Keratinocyte (primary cell): ENCODE results near the gene SH2D5. TPM values are rescaled to one million over a fixed set of nuclear protein-coding genes. Genes with fewer than 3 reads are reported as not detected.

Experiments
- DNase-seq: peaks from one replicate; pipeline ENCODE4 v3.0.0-alpha.2; 2011; ENCODE audit warnings: low read depth, missing footprints, low spot score
- FAIRE-seq: peaks from 2 replicates; lab custom pipeline; 2011; peaks lifted over from hg19 to GRCh38; lab: Jason Lieb, UNC
- H2AFZ ChIP-seq: 2 replicates; pipeline ENCODE4 v1.6.0; 2012; ENCODE audit warnings: low read length, control low read depth, inconsistent platforms; ENCODE audit not compliant: control insufficient read depth
- H3K27ac ChIP-seq: 2 replicates; pipeline ENCODE4 v1.5.1; 2011; ENCODE audit warnings: low read length; ENCODE audit not compliant: control insufficient read depth, insufficient read depth
- H3K27me3 ChIP-seq: 3 replicates; pipeline ENCODE4 v1.6.0; 2011; ENCODE audit warnings: low read length; ENCODE audit not compliant: control insufficient read depth, insufficient read depth; ENCODE audit errors: extremely low read depth
- H3K36me3 ChIP-seq, 2 experiments: 2 replicates in 1 of 2; 3 replicates in 1 of 2; pipeline ENCODE4 v1.5.1; 2011; ENCODE audit warnings: low read length in 2 of 2, mild to moderate bottlenecking in 1 of 2; ENCODE audit not compliant: control insufficient read depth in 2 of 2, insufficient read depth in 2 of 2; ENCODE audit errors: extremely low read depth in 1 of 2
- H3K4me1 ChIP-seq: 3 replicates; pipeline ENCODE4 v1.5.1; 2011; ENCODE audit warnings: low read length; ENCODE audit not compliant: control insufficient read depth, insufficient read depth; ENCODE audit errors: extremely low read depth
- H3K4me2 ChIP-seq: 3 replicates; pipeline ENCODE4 v1.6.0; 2011; ENCODE audit warnings: low read depth, low read length; ENCODE audit not compliant: control insufficient read depth, insufficient read depth; ENCODE audit errors: extremely low read depth
- H3K4me3 ChIP-seq, 3 experiments: fragments of 200-600 bp in 1 of 3; sonication (generic) in 1 of 3; 2 replicates in 2 of 3; 3 replicates in 1 of 3; pipeline ENCODE4 v1.5.1; 2011 to 2016; ENCODE audit warnings: low read length in 3 of 3, mild to moderate bottlenecking in 3 of 3, control low read depth in 2 of 3, inconsistent platforms in 1 of 3, low read depth in 1 of 3, mixed read lengths in 1 of 3, mixed run types in 1 of 3, moderate library complexity in 1 of 3; ENCODE audit not compliant: control insufficient read depth in 2 of 3, insufficient read depth in 2 of 3; ENCODE audit errors: extremely low read depth in 1 of 3
- H3K79me2 ChIP-seq: 2 replicates; pipeline ENCODE4 v1.6.0; 2012; ENCODE audit warnings: low read length; ENCODE audit not compliant: control insufficient read depth, insufficient read depth
- H3K9ac ChIP-seq: 3 replicates; pipeline ENCODE4 v1.6.0; 2011; ENCODE audit warnings: low read length; ENCODE audit not compliant: control insufficient read depth, insufficient read depth; ENCODE audit errors: extremely low read depth
- H3K9me1 ChIP-seq: 3 replicates; pipeline ENCODE4 v1.6.0; 2011; ENCODE audit warnings: low read length; ENCODE audit not compliant: control insufficient read depth, insufficient read depth; ENCODE audit errors: extremely low read depth
- H3K9me3 ChIP-seq: 2 replicates; pipeline ENCODE4 v1.5.1; 2012; ENCODE audit warnings: low read depth, low read length; ENCODE audit not compliant: control insufficient read depth
- H4K20me1 ChIP-seq: 3 replicates; pipeline ENCODE4 v1.6.0; 2011; ENCODE audit warnings: low read length; ENCODE audit not compliant: control insufficient read depth, insufficient read depth; ENCODE audit errors: extremely low read depth
- CTCF ChIP-seq, 3 experiments: IDR thresholded peaks in 1 of 3; conservative IDR thresholded peaks in 1 of 3; optimal IDR thresholded peaks in 1 of 3; 2 replicates in 2 of 3; 3 replicates in 1 of 3; pipeline versions ENCODE3 to v1.5.1; 2011; ENCODE audit warnings: low read length in 3 of 3, mild to moderate bottlenecking in 3 of 3, moderate library complexity in 2 of 3, control low read depth in 1 of 3, inconsistent platforms in 1 of 3; ENCODE audit not compliant: insufficient read depth in 2 of 3; ENCODE audit errors: extremely low read depth in 1 of 3
- EZH2 ChIP-seq: IDR thresholded peaks from one replicate; pipeline ENCODE4 v1.6.1; 2012; ENCODE audit warnings: inconsistent platforms, mild to moderate bottlenecking, low read length, moderate library complexity
- dilution Hi-C: fragments of 300-500 bp; cut with MboI; formaldehyde crosslinking; loops from one replicate; pipeline ENCODE4 v1.7.0; 2020; ENCODE audit warnings: low sequenced_read_pairs; ENCODE audit not compliant: extremely low pct_ligation_motif_present
- polyA plus RNA-seq, 5 experiments: library from polyadenylated mRNA; depleted of rRNA in 3 of 5; stranded (reverse) in 3 of 5; stranded (forward) in 1 of 5; unstranded in 1 of 5; fragments of >200 nt; gene quantifications; 1 replicate in 1 of 5; 2 replicates in 3 of 5; 3 replicates in 1 of 5; pipeline versions ENCODE4 v1.2.1 to v1.2.3, GENCODE V29; 2011 to 2012; ENCODE audit warnings: missing spikeins in 2 of 5, low read depth in 1 of 5, low replicate concordance in 1 of 5

Gene SH2D5
- polyA plus RNA-seq, 1 donor (not counting 4 experiments of a cell fraction or from before 2014, with no cell fraction given), result 60.8 TPM

GRCh38 chr1:20710469-20711284, 21.8 kb downstream of the SH2D5 start:
- DNase-seq, result no peak
- Histone ChIP-seq H3K27ac (no peak overlapping the region), H3K27me3 (no peaks in the 10 kb centered on the region), H4K20me1 (no peaks in the 10 kb centered on the region), H3K4me2 (no peak overlapping the region), H3K4me1 (no peaks in the 10 kb centered on the region), H3K4me3 (no peak overlapping the region), H2AFZ (no peak overlapping the region), H3K36me3 (peaks cover 2 to 29% of the 10 kb centered on the region in 2 experiments), H3K79me2 (no peaks in the 10 kb centered on the region), H3K9me3 (no peaks in the 10 kb centered on the region), H3K9ac (no peak overlapping the region), H3K9me1 (no peaks in the 10 kb centered on the region)
- FAIRE-seq, result no peak
- no peak for TF ChIP-seq EZH2
- dilution Hi-C loops, result no loop called here

- Histone ChIP-seq H3K4me3 (no peak overlapping the region), H4K20me1 (no peaks in the 10 kb centered on the region), H3K4me2 (no peak overlapping the region), H3K27ac (no peak overlapping the region), H3K9ac (no peak overlapping the region), H3K79me2 (no peaks in the 10 kb centered on the region), H3K9me3 (no peaks in the 10 kb centered on the region), H3K36me3 (peaks cover 5 to 33% of the 10 kb centered on the region in 2 experiments), H3K4me1 (no peaks in the 10 kb centered on the region), H3K27me3 (no peaks in the 10 kb centered on the region), H3K9me1 (no peaks in the 10 kb centered on the region), H2AFZ (no peak overlapping the region)
- FAIRE-seq, result no peak
- TF ChIP-seq CTCF (optimal IDR thresholded peaks at IDR 0.05 in 1 of 3, IDR thresholded peaks at IDR 0.05 in 1 of 3, conservative IDR thresholded peaks at IDR 0.05 in 1 of 3; ENCODE audit: extremely low read depth in 1 of 3, insufficient read depth in 2 of 3, low read length in 3 of 3) (no peak), EZH2 (no peak)
- dilution Hi-C loops, result no loop called here
- DNase-seq, result no peak
Measured at GRCh38 chr1:20709868-20710267, 22.6 kb downstream of the SH2D5 start.
